Gastrocnemius medialis (tissue), 4 donors: ENCODE results near the gene MYL11. TPM values are rescaled to one million over a fixed set of nuclear protein-coding genes. Genes with fewer than 3 reads are reported as not detected.

Experiments used
- ATAC-seq, 2 donors: fragments of 150-250 bp; one replicate each; pipeline ENCODE4 v1.9.1; 2016
- DNase-seq, 2 donors: peaks; one replicate each; pipeline ENCODE4 v3.0.0-alpha.2; 2019
- H3K27ac ChIP-seq, 4 donors: fragments of 200-600 bp; sonication (generic); 1 replicate in 1 of 4; 2 replicates in 3 of 4; pipeline ENCODE4 v1.5.1; 2016 to 2018; ENCODE audit warnings: mild to moderate bottlenecking in 2 of 4, moderate library complexity in 1 of 4
- H3K27me3 ChIP-seq, 3 donors: fragments of 200-600 bp; sonication (generic) in 2 of 3; 1 replicate in 1 of 3; 2 replicates in 2 of 3; pipeline versions ENCODE4 v1.5.1 to v1.6.0; 2016 to 2019; ENCODE audit warnings: mild to moderate bottlenecking in 1 of 3, moderate library complexity in 1 of 3
- H3K36me3 ChIP-seq, 2 donors: fragments of 200-600 bp; sonication (generic) in 1 of 2; one replicate each; pipeline ENCODE4 v1.5.1; 2017 to 2018
- H3K4me1 ChIP-seq, 2 donors: fragments of 200-600 bp; sonication (generic) in 1 of 2; one replicate each; pipeline ENCODE4 v1.5.1; 2016 to 2017; ENCODE audit warnings: mild to moderate bottlenecking in 2 of 2
- H3K4me3 ChIP-seq, 4 donors: fragments of 200-600 bp; sonication (generic) in 3 of 4; 1 replicate in 1 of 4; 2 replicates in 3 of 4; pipeline ENCODE4 v1.5.1; 2016 to 2019; ENCODE audit warnings: mild to moderate bottlenecking in 2 of 4
- H3K9me3 ChIP-seq, 3 donors: fragments of 200-600 bp; sonication (generic) in 2 of 3; 1 replicate in 1 of 3; 2 replicates in 2 of 3; pipeline ENCODE4 v1.5.1; 2016 to 2019
- CTCF ChIP-seq, 5 experiments: fragments of 450-650 bp in 3 of 5; fragments of 200-600 bp in 2 of 5; sonication (generic) in 2 of 5; IDR thresholded peaks in 4 of 5; conservative IDR thresholded peaks in 1 of 5; 1 replicate in 4 of 5; 2 replicates in 1 of 5; pipeline ENCODE4 v1.5.1; 2016 to 2019; ENCODE audit warnings: antibody characterized with exemption in 5 of 5, mild to moderate bottlenecking in 3 of 5, moderate library complexity in 3 of 5
- POLR2A ChIP-seq, 2 donors: fragments of 450-650 bp; IDR thresholded peaks; one replicate each; pipeline ENCODE4 v1.6.1; 2017; ENCODE audit warnings: antibody characterized with exemption in 2 of 2, mild to moderate bottlenecking in 2 of 2, moderate library complexity in 2 of 2
- in situ Hi-C, 4 donors: fragments of 200-750 bp; cut with MboI; loops; one replicate each; pipeline versions ENCODE4 v1.15.0 to v1.8.0; 2017; ENCODE audit warnings: low sequenced_read_pairs in 4 of 4
- intact Hi-C: fragments of 100-400 bp; cut with DNase I; formaldehyde crosslinking; loops from one replicate; pipeline ENCODE4 v1.15.1; 2023; ENCODE audit warnings: low total_unique reads
- total RNA-seq, 4 donors: library from RNA; depleted of rRNA; stranded (reverse); fragments of >200 nt; gene quantifications; one replicate each; pipeline versions ENCODE4 v1.1.0 to v1.2.3, GENCODE V29; 2016

MYL11 gene
- total RNA-seq, 4 donors from 2014 or later: 1,053 to 4,879 (median 1,942) TPM

GRCh38 chr16:30382111-30382881 lies 7.7 kb downstream of the MYL11 start, which contains the start of gene SEPTIN1:
SEPTIN1 (minus strand) TSS chr16:30382561; CDS start chr16:30382542, 19 bp downstream.
- in situ Hi-C loops (no loop called here), intact Hi-C loops (no loop called here)
- no peaks in the 10 kb centered on the region for H3K27me3 ChIP-seq
- H3K9me3 ChIP-seq: no peaks in the 10 kb centered on the region
- H3K4me1 ChIP-seq: peaks cover 8 to 16% of the 10 kb centered on the region in 2 donors
- H3K27ac ChIP-seq: peak within 1 kb of the TSS in 2 of 4 donors; percentile 38 to 44
- DNase-seq (no peak), ATAC-seq (no peak)
- TF ChIP-seq POLR2A (IDR thresholded peaks at IDR 0.05) (no peak), CTCF (IDR thresholded peaks at IDR 0.05 in 4 of 5, conservative IDR thresholded peaks at IDR 0.05 in 1 of 5) (no peak)
- H3K4me3 ChIP-seq: no peak within 1 kb of the TSS
- no peaks in the 10 kb centered on the region for H3K36me3 ChIP-seq

GRCh38 chr16:30383521-30383920 lies 8.9 kb downstream of the MYL11 start:
- in situ Hi-C loops: no loop called here
- Histone ChIP-seq H3K27ac (peak overlapping the region in 1 of 4 donors; percentile 18), H3K4me3 (no peak overlapping the region), H3K4me1 (peaks cover 6 to 8% of the 10 kb centered on the region in 2 donors), H3K36me3 (no peaks in the 10 kb centered on the region), H3K9me3 (no peaks in the 10 kb centered on the region), H3K27me3 (no peaks in the 10 kb centered on the region)
- DNase-seq: no peak
- TF ChIP-seq POLR2A (IDR thresholded peaks at IDR 0.05) (no peak), CTCF (IDR thresholded peaks at IDR 0.05 in 4 of 5, conservative IDR thresholded peaks at IDR 0.05 in 1 of 5) (no peak)
- ATAC-seq: no peak
- intact Hi-C loops: no loop called here

GRCh38 chr16:30394592-30395154 lies 20.1 kb downstream of the MYL11 start:
- peaks cover 12 to 18% of the 10 kb centered on the region in 2 donors for H3K4me1 ChIP-seq
- H3K27me3 ChIP-seq: no peaks in the 10 kb centered on the region
- no peaks in the 10 kb centered on the region for H3K9me3 ChIP-seq
- H3K27ac ChIP-seq: peak overlapping the region; percentile 77 to 88 (median 86)
- peak; percentile 32 to 41 for ATAC-seq
- peak overlapping the region; percentile 75 to 86 (median 79) for H3K4me3 ChIP-seq
- TF ChIP-seq CTCF (IDR thresholded peaks at IDR 0.05 in 4 of 5, conservative IDR thresholded peaks at IDR 0.05 in 1 of 5) (no peak), POLR2A (IDR thresholded peaks at IDR 0.05) (no peak)
- in situ Hi-C loops: no loop called here
- intact Hi-C loops: loop anchor here (1.0 kb wide), 2 partner anchors 13 to 16 kb away; partner anchors contain the start of gene ZNF771
- no peak for DNase-seq
- H3K36me3 ChIP-seq: peaks cover 0 to 17% of the 10 kb centered on the region in 2 donors

GRCh38 chr16:30395155-30395991 lies 20.8 kb downstream of the MYL11 start, which contains the start of gene ZNF48:
ZNF48 (plus strand) TSS chr16:30395420; CDS start chr16:30395795, 375 bp downstream.
- no peaks in the 10 kb centered on the region for H3K9me3 ChIP-seq
- ATAC-seq (peak; percentile 83 to 88), DNase-seq (peak; percentile 66 to 84)
- intact Hi-C loops (loop anchor here (1.0 kb wide), 2 partner anchors 12 to 17 kb away; partner anchors contain the start of gene ZNF771), in situ Hi-C loops (no loop called here)
- peaks cover 0 to 17% of the 10 kb centered on the region in 2 donors for H3K36me3 ChIP-seq
- peak; percentile 54 to 62 for TF ChIP-seq POLR2A (IDR thresholded peaks at IDR 0.05)
- TF ChIP-seq CTCF (IDR thresholded peaks at IDR 0.05 in 4 of 5, conservative IDR thresholded peaks at IDR 0.05 in 1 of 5): peak in 4 of 5 experiments; percentile 65 to 81 (median 74)
- peak within 1 kb of the TSS; percentile 75 to 86 (median 79) for H3K4me3 ChIP-seq
- peak within 1 kb of the TSS; percentile 77 to 88 (median 86) for H3K27ac ChIP-seq
- no peaks in the 10 kb centered on the region for H3K27me3 ChIP-seq
- peaks cover 12 to 22% of the 10 kb centered on the region in 2 donors for H3K4me1 ChIP-seq
